Gastrocnemius medialis (tissue), 4 donors: ENCODE data around the gene GALNT14.
A peak's percentile ranks its signal among the peaks of the same experiment; 100 is the strongest.

ENCODE experiments used
- POLR2A ChIP-seq, 2 donors: fragments of 450-650 bp; IDR thresholded peaks; one replicate each; pipeline ENCODE4 v1.6.1; 2017; ENCODE audit warnings: antibody characterized with exemption in 2 of 2, mild to moderate bottlenecking in 2 of 2, moderate library complexity in 2 of 2
- TF ChIP-seq, protein P1 (sequence below), 5 experiments: fragments of 450-650 bp in 3 of 5; fragments of 200-600 bp in 2 of 5; sonication (generic) in 2 of 5; IDR thresholded peaks in 4 of 5; conservative IDR thresholded peaks in 1 of 5; 1 replicate in 4 of 5; 2 replicates in 1 of 5; pipeline ENCODE4 v1.5.1; 2016 to 2019; ENCODE audit warnings: antibody characterized with exemption in 5 of 5, mild to moderate bottlenecking in 3 of 5, moderate library complexity in 3 of 5

GRCh38 chr2:31170071-31170698, 31.9 kb upstream of the GALNT14 start:
- TF ChIP-seq, protein P1, sequence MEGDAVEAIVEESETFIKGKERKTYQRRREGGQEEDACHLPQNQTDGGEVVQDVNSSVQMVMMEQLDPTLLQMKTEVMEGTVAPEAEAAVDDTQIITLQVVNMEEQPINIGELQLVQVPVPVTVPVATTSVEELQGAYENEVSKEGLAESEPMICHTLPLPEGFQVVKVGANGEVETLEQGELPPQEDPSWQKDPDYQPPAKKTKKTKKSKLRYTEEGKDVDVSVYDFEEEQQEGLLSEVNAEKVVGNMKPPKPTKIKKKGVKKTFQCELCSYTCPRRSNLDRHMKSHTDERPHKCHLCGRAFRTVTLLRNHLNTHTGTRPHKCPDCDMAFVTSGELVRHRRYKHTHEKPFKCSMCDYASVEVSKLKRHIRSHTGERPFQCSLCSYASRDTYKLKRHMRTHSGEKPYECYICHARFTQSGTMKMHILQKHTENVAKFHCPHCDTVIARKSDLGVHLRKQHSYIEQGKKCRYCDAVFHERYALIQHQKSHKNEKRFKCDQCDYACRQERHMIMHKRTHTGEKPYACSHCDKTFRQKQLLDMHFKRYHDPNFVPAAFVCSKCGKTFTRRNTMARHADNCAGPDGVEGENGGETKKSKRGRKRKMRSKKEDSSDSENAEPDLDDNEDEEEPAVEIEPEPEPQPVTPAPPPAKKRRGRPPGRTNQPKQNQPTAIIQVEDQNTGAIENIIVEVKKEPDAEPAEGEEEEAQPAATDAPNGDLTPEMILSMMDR (IDR thresholded peaks at IDR 0.05 in 4 of 5, conservative IDR thresholded peaks at IDR 0.05 in 1 of 5) = peak; percentile 59 to 85 (median 79)
- no peak for TF ChIP-seq POLR2A (IDR thresholded peaks at IDR 0.05)
